Stimulated activated CD8-positive, alpha-beta memory T cell treated with anti-CD3 and anti-CD28 coated beads, Interleukin-7, amount 100 ng/mL, for 24 hours (primary cell): ENCODE data around the gene PLEKHA8.

ENCODE experiments used
- DNase-seq: peaks from one replicate; pipeline ENCODE4 v3.0.0-alpha.2; 2020; ENCODE audit warnings: low read depth

Gene PLEKHA8

GRCh38 chr7:30112103-30112713 is 84.0 kb downstream of the PLEKHA8 start:
- DNase-seq = no peak

GRCh38 chr7:30113144-30113543 is 84.9 kb downstream of the PLEKHA8 start:
- DNase-seq = no peak

DNA sequence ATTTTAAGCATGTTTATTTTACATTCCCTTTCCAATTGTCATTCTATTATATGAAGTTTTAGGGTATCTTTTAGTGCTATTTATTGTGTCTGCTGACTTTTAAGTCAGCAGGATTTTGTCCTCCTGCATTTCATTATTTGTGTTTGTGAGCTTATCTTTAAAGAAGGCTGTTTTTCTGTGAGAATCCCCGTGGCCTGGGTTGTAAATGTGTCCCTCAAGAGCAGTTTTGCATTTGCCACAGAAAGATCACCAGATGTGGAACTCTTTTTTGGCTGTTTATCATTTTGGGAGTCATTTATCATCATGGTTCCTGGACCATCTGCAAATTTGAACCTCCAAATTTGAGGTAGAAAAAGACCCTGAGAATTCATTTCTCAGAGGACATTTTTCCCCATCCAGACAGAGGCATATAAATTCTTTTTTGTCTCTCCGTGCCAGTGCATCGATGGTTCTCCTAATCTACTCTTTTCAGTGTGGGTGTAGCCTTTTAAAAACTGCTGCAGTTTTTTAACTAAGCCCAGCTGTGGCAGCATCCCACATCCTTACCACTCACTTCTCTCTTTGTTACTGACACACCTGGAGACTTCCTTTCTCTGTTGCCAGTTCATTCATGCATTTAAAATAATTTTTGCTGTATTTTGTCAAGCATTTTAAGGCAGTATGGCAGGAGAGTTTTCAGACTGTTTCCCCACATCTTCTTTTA is 86.5 kb downstream of the PLEKHA8 start:
- DNase-seq = no peak

GRCh38 chr7:30115709-30116297 is 87.6 kb downstream of the PLEKHA8 start:
- DNase-seq = no peak

DNA sequence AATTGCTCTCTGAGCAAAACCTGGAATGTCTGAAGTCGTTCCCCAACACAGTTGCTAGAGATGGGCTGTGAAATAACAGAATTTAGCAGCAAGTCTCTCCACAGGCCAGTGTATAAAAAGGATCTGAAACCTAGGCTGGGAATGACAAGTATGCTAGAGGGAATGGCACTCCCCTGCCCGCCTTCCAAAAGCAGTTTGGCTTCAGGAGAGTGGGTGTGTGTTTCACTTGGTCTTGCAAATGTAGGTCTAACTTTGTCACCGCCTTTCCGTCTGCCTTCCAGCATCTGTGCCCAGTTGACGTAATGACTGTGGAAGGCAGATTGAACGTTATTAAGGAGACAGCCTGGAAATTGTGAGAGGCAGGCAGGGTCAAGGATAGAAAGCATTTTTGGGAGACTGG is 88.6 kb downstream of the PLEKHA8 start:
- DNase-seq = no peak

- no peak for DNase-seq
Measured at GRCh38 chr7:30117896-30118295, 89.7 kb downstream of the PLEKHA8 start.

DNA sequence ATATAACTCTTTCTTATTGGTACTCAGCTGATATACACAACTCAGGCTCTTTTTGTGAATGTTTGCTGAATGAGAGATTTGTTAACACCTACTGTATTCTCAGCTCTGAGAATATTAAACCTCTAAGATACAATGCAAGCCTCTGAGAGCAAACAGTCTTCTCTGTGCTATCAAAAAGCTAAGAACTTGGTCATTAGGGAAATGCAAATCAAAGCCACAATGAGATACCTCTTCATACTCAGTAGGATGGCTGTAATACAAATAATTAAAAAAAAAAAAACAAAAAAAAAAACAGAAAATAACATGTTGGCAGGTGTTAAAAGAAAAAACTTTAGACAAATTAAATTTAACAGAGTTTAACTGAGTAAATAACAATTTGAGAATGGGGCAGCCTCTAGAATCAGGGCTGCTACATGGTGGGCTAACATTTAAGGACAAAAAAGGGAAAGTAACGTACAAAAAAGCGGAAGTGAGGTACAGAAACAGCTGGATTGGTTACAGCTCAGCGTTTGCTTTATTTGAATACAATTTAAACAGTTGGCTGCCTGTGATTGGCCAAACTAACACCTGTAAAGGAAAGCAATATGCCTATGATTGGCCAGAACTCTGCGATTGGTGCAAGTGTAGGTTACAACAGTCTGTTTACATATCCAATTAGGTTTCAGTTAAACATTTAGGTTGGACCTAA is 91.8 kb downstream of the PLEKHA8 start:
- DNase-seq = no peak

DNA sequence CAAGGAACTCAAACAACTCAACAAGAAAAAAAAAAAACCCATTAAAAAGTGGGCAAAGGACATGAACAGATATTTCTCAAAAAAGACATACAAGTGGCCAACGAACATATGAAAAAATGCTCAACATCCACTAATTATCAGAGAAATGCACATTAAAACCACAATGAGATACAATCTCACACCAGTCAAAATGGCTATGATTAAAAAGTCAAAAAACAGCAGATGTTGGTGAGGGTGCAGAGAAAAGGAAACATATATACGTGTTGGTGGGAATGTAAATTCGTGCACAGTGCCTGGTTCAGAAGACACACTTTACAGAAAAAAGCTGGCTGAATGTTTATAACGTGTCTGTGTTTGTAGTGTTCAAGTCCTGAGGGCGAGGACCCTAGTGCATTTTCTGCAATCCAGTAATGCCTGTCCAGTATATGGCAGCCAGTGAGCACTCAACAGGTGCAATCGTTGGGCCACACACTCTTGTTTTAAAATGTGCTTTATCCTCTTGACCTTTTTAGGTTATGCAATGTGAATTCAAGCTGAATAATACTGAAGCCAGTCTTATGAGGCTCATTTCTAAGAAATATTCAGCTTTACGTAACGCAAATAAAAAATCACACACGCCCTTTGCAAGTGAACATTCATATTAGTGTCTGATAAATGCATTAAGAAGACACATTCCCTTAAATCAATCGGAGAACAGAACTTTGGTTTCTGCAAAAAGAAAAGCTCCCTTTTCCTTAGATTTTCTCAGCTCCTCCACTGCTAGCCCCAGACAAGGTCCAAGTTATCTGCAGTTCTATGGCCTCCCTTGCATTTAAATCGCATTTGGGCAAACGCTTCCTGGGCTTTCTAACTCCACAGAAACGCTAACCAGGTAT is 105.8 kb downstream of the PLEKHA8 start:
- no peak for DNase-seq

GRCh38 chr7:30134611-30135300 is 106.5 kb downstream of the PLEKHA8 start, which contains the start of gene MTURN:
MTURN (plus strand) TSS chr7:30134986; CDS start chr7:30135137, 151 bp downstream.
- peak; percentile 67 for DNase-seq

- no peak for DNase-seq
Measured at GRCh38 chr7:30135301-30136116, 107.3 kb downstream of the PLEKHA8 start.

DNA sequence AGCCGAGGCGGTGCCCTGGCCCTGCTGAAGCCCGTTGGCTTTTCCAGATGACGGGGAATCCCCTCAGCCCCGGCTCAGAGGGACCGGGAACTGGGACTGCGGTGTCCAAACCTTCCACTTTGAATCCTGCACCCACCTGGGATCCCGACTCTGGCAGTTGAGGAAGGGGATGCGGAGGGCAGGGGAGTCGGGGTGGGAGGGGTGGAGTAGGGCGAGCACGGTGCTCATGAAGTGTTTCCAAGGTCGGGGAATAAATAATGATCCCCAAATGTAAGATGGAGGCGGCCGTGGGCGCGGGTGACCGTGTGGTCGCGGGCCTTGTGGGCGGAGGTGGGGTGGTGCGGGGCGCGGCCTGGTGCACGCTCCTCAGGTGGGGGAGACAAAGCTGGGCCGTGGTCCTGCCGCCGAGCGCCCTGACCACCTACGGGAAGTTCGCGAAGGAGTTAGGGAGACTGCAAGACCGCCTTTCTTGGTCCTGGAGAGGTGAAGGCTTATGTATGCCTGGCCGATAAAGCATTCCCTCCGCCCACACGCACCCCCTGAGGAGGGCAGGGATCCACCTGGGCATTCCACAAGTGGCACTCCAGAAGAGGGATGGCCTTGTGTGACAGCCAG is 108.0 kb downstream of the PLEKHA8 start:
- no peak for DNase-seq

DNA sequence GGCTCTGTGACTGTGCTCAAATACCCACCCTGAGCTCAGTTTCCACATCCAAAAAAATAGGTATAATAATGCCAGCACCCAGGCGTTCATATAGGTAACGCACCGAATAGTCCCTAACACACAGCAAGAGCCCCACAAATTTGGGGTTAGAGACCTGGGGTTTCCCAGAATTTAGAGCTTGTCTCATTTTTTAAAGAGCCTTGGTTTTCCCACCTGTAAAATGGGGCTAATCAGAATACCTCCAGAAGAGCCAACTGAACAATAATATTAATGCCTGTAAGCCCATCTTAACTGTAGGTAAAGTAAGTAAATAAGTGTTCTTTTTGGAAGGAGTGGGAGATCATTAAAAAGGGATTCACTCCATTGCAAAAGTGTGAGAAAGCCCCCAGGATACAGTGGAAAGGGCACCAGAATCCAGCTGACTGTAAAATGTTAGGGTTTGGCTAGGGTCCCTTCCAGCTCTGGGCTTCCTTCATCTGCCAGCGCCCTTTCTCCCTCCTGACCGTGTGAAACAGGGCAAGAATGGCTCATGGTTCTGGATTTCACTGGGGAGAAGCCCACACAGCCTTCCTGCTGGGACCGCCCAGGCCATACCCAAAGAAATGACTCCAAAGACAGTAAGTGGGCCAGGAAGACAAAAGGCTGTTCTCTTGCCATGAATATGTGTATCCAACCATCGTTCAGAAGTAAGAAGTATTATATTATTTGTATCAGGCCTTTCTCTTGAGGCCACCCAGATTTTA is 108.7 kb downstream of the PLEKHA8 start:
- DNase-seq = no peak

- no peak for DNase-seq
Measured at GRCh38 chr7:30139836-30140384, 111.7 kb downstream of the PLEKHA8 start.

GRCh38 chr7:30140456-30140855 is 112.2 kb downstream of the PLEKHA8 start:
- DNase-seq = no peak

- no peak for DNase-seq
Measured at GRCh38 chr7:30142710-30143109, 114.5 kb downstream of the PLEKHA8 start.

DNA sequence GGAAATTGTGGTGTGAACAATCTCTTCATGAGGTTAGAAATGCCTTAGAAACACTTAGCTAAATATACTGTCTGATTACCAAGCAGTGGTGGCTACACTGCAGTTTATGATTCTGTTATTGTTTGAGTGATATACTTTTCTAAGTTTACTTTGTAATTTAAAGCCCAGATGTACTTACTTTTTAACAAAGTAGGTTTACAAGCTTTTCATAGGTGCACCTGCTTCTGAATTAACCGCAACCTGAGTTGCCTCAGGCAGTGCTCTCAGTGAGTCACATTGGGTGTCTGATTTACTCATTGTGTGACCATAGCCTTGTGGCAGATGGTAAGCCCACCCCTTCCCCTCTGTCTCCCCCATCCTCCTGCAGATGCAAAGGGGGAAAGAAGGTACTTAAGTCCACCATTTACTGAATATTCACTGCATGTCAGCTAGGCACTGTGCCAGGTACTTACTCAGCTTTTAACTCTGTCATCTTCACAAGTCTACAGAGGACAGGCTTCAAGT is 115.6 kb downstream of the PLEKHA8 start:
- no peak for DNase-seq

DNA sequence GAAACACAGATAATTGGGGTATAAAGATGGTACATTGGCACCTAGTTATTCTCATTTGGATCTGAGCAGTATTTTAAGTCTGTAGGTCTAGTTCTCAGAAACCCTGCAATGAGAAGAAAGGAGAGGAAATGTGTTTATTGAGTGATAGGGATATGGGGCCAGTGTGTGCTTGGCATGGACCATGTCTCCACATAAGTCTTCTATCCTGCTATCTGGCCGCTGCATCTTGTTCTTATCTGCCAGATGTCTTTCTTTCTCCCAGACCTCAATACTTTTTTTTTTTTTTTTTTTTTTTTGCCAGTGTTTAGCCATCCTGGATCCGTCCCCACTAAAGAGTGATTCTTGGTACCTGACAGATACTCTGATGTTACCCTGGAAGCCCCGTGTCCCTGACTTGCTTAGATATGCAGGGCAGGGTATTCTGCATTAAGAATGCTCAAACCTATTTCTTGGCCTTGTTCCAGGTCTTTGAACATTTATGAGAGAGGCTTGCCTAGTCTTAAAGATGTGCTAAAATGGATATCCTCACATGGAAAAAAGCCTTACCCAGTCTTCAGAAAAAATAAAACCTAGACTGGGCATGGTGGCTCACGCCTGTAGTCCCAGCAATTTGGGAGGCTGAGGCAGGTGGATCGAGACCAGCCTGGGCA is 116.6 kb downstream of the PLEKHA8 start:
- DNase-seq = no peak

DNA sequence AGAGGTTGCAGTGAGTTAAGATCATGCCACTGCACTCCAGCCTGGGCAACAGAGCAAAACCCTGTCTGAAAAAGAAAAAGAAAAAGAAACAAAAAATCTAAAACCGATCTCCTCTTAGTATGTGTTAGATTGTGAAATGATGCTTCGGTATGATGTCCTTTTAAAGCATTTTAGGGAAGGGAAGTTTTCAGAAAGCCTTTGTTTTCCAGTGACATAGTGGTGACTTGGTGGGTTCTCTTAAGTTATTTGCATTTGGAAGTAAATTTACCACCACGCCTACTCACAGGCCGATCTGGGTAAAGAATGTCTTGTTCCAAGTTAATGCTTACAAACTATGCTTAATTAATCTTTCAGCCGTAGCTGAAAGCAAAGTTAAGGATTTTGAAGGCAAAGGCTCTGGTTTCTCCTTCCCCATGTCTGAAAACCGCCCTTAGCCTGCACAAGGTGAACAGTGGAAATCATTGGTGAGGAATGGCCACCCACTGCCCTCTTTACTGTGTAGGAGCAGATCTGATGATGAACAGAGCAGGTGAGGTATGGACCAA is 117.3 kb downstream of the PLEKHA8 start:
- no peak for DNase-seq
